CD4-positive, alpha-beta T cell treated with Interleukin-17A for 4 hours (primary cell): ENCODE measurements around the gene MUC12.
"Not testable (repeated sequence)": the region's sequence is repeated elsewhere in the genome, so short reads cannot be mapped to it uniquely, and the experiment has no call there.

Experiments used
- DNase-seq: peaks from one replicate; pipeline ENCODE4 v3.0.0-alpha.2; 2020; ENCODE audit warnings: mixed read lengths

MUC12 gene, protein sequence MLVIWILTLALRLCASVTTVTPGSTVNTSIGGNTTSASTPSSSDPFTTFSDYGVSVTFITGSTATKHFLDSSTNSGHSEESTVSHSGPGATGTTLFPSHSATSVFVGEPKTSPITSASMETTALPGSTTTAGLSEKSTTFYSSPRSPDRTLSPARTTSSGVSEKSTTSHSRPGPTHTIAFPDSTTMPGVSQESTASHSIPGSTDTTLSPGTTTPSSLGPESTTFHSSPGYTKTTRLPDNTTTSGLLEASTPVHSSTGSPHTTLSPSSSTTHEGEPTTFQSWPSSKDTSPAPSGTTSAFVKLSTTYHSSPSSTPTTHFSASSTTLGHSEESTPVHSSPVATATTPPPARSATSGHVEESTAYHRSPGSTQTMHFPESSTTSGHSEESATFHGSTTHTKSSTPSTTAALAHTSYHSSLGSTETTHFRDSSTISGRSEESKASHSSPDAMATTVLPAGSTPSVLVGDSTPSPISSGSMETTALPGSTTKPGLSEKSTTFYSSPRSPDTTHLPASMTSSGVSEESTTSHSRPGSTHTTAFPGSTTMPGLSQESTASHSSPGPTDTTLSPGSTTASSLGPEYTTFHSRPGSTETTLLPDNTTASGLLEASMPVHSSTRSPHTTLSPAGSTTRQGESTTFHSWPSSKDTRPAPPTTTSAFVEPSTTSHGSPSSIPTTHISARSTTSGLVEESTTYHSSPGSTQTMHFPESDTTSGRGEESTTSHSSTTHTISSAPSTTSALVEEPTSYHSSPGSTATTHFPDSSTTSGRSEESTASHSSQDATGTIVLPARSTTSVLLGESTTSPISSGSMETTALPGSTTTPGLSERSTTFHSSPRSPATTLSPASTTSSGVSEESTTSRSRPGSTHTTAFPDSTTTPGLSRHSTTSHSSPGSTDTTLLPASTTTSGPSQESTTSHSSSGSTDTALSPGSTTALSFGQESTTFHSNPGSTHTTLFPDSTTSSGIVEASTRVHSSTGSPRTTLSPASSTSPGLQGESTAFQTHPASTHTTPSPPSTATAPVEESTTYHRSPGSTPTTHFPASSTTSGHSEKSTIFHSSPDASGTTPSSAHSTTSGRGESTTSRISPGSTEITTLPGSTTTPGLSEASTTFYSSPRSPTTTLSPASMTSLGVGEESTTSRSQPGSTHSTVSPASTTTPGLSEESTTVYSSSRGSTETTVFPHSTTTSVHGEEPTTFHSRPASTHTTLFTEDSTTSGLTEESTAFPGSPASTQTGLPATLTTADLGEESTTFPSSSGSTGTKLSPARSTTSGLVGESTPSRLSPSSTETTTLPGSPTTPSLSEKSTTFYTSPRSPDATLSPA (N-terminal part only)

DNA sequence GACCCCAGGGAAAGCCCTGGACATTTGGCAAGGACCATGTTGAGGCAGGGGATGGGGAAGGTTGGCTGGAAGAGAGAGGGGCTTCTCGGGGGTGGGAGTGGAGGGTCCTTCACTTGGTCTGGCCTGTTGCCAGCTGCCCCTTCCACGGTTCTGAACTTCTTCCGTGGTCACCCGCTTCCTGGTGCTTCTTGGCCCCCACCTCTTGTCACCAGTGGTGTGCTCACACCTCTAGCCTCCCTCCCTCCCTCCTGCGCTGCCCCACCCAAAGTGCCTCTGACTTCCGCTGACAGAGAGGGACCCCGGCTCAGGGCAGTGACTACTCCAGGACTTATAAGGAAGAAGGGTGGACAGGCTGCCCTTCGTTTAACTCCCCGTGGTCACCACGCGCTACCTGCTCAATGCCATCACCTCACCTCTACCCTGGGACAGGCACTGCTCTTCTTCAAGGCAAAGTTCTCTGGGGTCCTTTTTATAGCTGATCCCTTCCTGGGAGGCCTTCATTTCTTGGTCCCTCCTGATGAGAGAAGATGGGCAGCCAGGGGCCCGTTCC lies at the start of gene MUC12:
TSS of gene MUC12 (plus strand) at position 500 of the 550 bp plus-strand sequence. CDS start 58 bp downstream, outside the sequence.
- no peak for DNase-seq

DNA sequence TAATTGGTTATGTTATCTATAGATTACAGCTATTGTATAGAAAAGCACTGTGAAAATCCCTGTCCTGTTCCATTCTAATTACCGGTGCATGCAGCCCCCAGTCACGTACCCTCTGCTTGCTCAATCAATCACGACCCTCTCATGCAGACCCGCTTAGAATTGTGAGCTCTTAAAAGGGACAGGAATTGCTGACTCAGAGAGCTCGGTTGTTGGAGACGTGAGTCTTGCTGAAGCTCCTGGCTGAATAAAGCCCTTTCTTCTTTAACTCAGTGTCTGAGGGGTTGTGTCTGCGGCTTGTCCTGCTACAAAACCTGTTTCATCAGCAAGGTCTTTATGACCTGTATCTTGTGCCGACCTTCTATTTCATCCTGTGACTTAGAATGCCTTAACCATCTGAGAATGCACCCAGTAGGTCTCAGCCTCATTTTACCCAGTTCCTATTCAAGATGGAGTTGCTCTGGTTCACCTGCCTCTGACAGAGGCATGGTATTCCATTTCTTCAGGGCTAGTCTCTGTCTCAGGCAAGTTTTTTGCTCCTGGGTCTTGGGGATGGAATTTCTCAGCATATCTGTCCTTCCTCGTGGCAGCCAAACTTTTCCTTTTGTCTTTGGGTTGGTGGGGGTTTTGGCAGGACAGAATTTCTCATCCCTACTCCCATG lies 49.5 kb upstream of the MUC12 start:
- DNase-seq, result not testable (repeated sequence)

DNA sequence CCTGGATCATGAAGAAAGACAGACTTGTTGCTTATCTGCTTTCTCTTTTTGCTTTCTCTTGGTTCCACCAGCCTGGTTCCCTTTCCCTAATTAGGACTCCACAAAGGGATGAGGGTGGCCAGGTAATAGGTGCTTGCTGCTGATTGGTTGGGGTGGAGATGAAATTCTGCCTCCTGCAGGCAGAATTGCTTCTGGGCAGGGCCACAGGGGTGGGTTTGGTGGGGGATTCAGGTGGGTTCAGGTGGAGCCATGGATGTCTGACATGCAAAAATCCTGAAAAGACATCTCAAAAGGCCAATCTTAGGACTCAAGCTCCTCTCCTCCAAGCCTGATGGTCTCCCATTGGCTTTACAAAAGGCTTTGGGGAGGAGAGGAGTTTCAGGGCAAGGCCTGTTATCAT lies 48.3 kb upstream of the MUC12 start:
- DNase-seq, result no peak

DNA sequence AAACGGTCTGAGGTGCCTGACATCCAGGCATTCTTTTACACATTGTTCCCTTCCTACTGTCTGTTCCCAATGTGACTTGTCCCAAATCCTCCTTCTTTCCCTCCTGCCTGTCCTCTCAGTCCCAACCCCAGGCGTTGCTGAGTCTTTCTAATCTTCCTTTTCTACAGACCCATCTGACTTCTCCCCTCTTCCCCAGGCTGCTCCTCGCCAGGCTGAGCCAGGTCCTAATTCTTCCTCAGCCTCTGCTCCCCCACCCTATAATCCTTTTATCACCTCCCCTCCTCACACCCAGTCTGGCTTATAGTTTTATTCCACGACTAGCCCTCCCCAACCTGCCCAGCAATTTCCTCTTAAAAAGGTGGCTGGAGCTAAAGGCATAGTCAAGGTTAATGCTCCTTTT lies 45.7 kb upstream of the MUC12 start:
- DNase-seq, result not testable (repeated sequence)

DNA sequence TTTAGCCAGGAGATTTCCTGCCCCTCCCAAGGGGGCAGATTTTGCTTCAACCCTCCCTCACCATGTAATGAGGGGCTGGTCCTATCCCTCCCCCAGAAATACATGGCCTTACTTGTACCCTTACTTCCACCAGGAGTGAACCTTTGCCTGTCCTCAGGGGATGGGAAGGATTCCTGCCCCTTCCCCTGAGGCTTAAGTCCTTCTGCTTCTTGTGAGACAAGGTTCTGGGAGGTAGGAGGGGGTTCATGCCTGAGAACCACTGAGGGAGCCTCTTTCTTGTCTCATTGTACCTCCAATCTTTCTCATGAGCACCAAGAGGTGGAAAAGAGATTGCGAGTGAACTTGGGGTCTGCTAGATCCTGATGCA lies 39.6 kb upstream of the MUC12 start:
- no peak for DNase-seq

DNA sequence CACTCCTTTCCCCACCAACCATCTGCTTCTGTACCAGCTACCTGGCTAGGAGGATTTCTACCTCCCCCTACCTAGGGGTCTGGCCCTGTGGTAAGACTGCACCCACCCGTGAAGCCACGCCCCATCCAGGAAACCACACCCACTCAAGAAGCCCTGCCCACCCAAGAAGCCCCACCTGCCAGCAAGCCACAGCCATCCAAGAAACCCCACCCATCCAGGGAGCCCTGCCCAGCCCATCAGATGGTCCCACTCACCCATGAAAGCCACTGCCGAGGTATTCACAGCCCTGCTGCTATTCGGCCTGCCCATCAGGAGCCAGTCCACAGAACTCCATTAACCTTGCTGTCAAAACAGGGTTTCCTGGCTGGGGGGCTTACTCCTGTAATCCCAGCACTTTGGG lies 35.6 kb upstream of the MUC12 start:
- no peak for DNase-seq

DNA sequence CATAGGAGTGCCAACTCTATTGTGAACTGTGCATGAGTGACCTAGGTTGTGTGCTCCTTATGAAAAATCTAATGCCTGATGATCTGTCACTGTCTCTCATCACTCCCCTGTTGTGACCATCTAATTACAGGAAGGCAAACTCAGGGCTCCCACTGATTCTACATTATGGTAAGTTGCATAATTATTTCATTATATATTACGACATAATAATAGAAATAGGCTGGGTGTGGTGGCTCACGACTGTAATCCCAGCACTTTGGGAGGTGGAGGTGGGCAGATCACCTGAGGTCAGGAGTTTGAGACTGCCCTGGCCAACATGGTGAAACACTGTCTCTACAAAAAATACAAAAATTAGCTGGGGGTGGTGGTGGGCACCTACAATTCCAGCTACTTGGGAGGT lies 34.0 kb upstream of the MUC12 start:
- DNase-seq, result not testable (repeated sequence)

DNA sequence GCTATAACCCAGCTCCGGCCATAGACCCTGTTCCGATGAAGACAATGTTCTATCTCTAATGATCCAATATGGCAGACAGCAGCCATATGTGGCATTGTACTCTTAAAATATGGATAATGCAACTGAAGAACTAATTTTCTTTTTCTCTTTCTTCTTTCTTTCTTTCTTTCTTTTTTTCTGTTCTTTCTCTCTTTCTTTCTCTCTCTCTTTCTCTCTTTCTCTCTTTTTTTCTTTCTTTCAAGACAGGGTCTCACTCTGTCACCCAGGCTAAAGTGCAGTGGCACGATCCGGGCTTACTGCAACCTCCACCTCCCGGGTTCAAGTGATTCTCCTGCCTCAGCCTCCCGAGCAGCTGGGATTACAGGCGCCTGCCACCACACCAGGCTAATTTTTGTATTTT lies 33.2 kb upstream of the MUC12 start:
- not testable (repeated sequence) for DNase-seq

DNA sequence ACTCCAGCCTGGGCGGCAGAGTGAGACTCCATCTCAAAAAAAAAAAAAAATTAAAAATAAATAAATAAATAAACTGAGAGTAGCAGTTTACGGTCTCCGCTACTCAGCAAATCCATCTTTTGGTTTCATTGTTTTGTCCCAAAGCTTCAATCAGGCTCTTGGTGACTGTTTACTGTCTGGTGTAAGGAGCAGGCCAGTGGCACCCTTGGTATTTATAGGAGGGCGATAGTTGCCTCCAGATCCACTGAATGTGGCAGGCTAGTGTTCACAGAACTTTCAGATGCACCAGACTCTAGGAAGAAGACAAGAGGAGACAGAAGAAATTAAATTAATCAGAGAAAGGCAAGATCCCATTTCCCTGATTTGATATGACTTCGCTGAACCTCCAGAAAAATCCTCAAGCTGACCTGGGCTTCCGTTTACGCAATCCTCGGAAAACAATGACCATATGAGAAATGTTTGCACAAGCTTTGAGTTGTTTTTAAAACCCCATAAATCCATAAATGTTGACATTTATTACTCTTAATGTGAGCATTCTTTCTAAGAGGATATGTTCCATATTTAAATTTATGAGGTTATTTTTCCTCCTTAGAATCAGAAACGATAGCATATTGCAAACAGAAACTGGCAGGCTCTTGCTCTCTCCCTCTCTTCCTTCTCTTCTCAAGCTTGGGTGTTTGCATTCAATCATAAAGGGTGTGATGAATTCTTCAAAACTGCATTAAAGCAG lies 27.2 kb upstream of the MUC12 start:
- no peak for DNase-seq

DNA sequence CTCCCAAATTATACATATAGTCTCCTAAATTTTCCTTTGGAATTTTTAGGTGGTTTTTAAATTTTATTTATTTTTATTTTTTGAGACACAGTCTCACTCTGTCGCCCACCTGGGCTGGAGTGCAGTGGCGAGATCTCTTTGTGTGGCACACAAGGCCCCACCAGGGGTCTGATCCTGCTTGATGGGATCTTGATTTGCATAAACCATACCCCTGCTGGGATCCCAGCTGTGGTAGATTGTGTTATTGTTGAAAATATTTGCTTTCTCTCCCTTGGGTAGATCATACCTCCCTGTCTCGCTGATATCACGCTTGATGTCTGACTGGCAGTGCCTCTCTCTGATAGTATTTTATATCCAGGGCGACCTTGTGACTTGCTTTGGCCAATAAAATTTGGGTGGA lies 25.7 kb upstream of the MUC12 start:
- DNase-seq, result no peak

DNA sequence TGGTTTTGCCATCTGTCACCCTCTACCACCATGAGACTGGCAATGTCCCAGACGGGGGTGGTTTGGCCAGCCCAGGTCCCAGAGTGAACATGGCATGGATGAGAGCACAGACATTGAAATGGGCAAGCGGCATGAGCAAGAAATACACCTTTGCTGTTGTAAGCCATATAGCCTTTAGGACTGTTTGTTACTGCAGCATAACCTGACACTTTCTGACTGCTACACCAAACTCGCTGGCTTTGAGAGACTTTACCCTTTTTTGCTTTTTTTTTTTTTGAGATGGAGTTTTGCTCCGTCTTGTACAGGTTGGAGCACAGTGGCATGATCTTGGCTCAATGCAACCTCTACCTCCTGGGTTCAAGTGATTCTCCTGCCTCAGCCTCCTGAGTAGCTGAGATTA lies 25.2 kb upstream of the MUC12 start:
- DNase-seq, result no peak

DNA sequence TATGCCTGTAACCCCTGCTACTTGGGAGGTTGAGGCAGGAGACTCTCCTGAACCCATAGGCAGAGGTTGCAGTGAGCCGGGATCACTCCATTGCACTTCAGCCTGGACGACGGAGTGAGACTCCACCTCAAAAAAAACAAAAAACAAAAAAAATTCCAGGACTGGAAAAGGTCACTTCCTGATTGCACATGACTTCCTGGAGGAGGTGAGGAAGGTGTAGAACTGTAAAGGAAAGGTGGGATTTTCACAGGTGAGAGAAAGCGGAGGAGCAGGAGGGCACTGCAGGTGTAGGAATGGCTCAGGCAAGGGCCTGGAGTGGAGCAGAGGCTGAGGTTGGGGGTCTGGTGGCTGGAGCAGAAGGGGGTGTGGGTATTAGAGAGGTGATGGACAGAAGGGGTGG lies 23.3 kb upstream of the MUC12 start:
- no peak for DNase-seq

DNA sequence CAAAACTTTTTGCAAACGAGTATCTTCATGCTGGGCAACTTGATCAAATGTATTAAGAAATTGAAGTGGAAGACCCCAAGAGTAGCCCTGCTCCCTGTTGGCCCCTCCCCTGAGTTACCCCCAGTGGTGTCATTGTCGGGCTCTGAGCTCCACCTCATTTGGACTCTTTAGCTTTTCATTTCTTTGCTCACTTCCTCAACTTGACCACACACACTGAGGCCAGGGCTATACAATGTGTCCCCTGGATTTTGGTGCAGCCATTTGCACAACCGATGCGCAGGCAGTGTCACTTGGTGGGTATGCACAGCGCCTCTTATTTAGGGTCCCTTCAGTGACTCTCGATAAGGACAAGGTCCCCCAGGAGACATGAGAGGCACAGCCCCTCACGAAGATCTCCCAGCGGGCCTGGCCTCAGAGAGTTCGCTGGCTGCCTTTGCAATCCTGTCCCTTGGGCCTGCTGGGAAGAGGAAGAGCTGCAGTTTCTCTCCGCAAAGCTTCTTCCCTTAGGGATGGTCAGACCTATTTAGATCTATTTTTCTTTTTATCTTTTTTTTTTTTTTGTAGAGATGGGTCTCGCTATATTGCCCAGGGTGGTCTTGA lies 22.5 kb upstream of the MUC12 start:
- no peak for DNase-seq

DNA sequence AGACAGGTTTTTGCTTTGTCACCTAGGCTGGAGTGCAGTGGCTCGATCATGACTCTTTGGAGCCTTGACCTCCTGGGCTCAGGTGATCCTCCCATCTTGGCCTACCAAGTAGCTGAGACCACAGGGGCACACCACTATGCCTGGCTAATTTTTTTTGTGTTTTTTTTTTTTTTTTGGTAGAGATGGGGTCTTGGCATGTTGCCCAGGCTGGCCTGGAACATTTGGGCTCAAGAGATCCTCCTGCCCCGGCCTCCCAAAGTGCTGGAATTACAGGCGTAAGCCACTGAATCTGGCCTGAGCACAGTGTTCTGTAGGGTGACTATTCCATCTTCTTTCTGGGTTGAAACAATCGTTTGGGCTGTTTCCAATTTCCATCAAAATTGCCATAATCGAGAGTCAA lies 21.6 kb upstream of the MUC12 start:
- no peak for DNase-seq

DNA sequence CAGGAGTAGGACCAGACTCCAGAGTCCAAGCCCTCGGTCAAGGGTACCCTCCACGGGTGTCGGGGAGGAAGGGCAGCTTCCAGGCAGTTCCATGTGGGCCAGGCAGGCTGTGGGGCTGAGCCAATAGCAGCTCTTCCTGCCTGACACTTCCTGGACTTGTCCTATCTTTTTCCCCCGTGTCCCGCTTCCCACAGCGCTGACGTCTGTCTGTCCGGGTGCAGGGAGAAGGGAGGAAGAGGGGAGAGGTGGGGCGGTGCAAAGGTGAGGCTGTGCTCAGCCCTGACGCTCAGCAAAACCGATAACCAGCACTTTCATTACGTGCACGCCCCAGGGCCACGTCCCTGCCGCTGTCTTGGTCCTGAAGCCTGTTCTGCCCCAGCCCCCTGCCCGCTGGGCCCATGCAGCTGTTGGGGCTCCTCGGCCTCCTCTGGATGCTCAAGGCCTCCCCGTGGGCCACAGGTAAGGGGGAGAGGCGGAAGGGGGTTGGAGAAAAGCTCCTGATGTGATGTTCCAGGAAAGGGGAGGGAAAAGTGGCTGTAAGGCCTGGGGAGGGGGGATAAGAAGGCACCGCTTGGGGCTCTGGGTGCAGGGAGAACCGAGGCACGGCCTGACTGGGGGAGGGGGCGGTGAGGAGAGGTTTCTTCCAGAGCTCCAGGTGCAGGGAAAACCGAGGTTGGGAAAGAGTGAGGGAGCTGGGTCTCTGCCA lies 20.0 kb upstream of the MUC12 start, which contains the start of gene MUC3A:
TSS of gene MUC3A (plus strand) at position 308 of the 706 bp plus-strand sequence. CDS start at position 399, 91 bp downstream.
- no peak for DNase-seq

DNA sequence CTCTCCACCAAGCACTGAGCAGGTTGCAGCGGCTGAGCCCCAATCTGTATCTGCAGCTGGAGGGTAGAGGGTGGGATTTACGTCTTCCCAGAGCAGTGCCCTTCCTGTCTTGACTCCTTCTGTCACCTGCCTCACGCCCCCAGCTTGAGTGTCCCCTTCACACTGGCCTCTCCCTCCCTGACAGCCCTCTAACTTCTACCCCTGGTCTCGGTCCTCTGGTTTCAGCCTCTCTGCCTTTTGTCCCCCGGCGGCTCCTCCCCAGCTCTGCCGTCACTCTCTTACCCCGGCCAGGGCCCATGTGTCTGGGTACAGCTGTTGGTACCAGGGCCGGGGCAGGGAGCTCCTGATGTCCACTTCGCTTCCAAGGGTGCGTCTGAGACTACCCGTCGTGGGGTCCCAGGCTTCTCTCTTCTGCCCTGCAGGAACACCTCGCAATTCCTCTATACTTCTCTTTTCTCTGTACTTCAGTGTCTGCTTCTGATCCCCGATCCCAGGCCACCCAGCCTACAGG lies 19.4 kb upstream of the MUC12 start:
- DNase-seq, result no peak

DNA sequence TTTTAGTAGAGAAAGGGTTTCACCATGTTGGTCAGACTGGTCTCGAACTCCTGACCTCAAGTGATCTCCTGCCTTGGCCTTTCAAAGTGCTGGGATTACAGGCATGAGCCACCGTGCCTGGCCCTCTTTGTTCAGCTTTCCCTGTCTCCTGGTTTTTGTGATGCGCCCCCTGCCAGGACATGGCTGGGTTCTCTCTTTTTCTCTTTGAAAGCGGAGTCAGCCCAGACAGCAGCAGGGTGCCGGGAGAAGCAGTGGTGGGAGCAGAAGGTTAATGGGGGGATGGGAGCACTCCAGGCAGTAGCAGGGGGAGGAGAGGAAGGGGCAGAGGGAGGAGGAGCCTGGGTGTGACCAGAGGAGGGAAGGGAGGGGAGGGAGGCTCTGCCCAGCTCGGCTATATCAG lies 18.2 kb upstream of the MUC12 start:
- DNase-seq, result no peak

DNA sequence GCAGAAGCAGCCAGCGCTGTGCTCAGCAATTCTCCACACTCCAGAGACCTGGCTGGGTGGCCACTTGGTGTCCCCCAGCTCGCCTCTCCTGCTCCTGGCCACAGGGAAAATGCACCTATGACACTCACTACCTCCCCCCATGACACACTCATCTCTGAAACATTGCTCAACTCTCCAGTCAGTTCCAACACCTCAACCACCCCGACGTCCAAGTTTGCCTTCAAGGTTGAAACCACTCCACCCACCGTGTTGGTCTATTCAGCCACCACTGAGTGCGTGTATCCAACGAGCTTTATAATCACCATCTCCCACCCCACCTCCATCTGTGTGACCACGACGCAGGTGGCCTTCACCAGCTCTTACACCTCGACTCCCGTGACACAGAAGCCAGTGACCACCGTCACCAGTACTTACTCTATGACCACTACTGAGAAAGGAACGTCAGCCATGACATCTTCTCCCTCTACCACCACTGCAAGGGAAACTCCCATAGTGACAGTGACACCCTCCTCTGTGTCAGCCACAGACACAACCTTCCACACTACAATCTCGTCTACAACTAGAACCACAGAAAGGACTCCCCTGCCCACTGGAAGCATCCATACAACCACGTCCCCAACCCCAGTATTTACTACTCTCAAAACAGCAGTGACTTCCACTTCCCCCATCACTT lies 17.3 kb upstream of the MUC12 start:
- DNase-seq, result no peak

DNA sequence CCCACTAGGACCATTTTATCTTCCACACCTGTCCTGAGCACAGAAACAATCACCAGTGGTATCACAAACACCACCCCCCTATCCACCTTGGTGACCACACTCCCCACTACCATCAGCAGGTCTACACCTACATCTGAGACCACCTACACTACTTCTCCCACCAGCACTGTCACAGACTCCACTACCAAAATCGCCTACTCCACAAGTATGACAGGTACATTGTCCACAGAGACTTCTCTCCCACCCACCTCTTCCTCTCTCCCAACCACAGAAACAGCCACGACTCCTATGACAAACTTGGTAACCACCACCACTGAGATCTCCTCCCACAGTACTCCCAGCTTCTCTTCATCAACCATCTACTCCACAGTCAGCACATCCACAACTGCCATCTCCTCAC lies 16.7 kb upstream of the MUC12 start:
- DNase-seq, result no peak
